Measurements from ENCODE around the gene ZMAT2. TPM values are rescaled to one million over a fixed set of nuclear protein-coding genes. Genes with fewer than 3 reads are reported as not detected.

ZMAT2 gene
- total RNA-seq (2021; fragmentation: NEBNext Ultra II Directional; extraction: Animal tissue kit (Norgen Biotek cat#: 25700)) (56.8 and 58.8 TPM in 2 replicates), polyA plus RNA-seq (2011; rRNA removed) (38.9 and 65.9 TPM in 2 replicates), polyA minus RNA-seq (2011; rRNA and poly(A)+ RNA removed) (18.6 and 20.9 TPM in 2 replicates)
- 55.3 TPM for polyA plus RNA-seq (2011; cell fraction: cytosol; rRNA removed)
- 12.2 TPM for polyA plus RNA-seq (2011; cell fraction: nucleus; rRNA removed)
- polyA plus RNA-seq (2012, experiment 1 of 2) = 80.2 to 125 TPM (median 84.3 TPM) in 4 replicates
- polyA plus RNA-seq (2012, experiment 2 of 2) = 16.9 TPM
- 56.5 TPM for polyA plus RNA-seq (2013, experiment 1 of 2)
- 57.5 TPM for polyA plus RNA-seq (2013, experiment 2 of 2)
- 13.9 TPM for polyA minus RNA-seq (2011; cell fraction: cytosol; rRNA and poly(A)+ RNA removed)
- 16.1 TPM for polyA minus RNA-seq (2011; cell fraction: nucleus; rRNA and poly(A)+ RNA removed)
- long read RNA-seq, experiment 1, partial matches to known transcripts = 55 of 60 reads
- long read RNA-seq, experiment 1, other reads (novel, unspliced or antisense) = 2 of 60 reads
- long read RNA-seq, experiment 2, transcript ZMAT2-201 (6 exons, 1,647 nt) = major isoform, 104 of 114 reads
- long read RNA-seq, experiment 2, partial matches to known transcripts = 9 of 114 reads
- long read RNA-seq, experiment 2, other reads (novel, unspliced or antisense) = 1 of 114 reads

DNA sequence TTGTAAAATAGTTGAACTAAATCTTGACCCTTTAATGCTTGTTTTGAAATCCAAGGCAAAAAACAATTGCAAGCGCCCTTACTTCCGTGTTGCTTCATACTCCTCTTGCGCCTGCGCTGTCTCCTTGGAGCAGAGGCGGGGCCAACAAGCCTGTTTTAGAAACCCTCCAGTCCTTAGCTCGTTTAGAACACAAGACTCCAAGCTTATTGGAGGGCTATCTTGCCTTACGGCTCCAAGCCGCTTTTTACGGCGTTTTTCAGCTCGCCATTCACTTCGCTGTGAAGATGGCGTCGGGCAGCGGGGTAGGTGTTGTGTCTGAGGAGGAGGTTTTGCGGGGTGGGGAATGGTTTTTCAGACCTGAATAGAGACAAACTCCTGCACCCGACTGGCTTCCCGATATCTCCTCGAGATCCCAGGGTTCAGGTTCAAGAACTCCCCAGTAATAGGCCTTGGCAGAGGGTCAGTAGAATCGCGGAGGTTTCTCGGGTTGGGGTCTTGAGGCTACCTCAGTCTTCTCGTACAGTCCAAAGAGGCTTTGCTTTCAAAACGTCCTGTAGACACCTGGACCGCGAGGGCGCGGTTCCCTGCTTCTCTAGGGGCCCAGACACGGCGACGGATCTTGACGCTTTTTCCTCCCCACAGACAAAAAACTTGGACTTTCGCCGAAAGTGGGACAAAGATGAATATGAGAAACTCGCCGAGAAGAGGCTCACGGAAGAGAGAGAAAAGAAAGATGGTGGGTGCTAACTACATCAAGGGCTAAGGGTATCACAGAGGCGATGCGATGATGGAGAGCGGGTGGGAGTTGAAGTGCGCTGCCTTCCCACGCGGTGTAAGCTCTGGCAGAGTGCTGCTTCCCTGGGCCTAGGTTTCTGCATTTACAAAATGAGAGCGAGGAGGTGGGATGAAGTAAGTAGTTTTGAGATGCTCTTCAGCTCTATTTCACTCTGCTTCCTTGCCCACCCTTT is at the start of gene ZMAT2:
TSS of gene ZMAT2 (plus strand) at position 271 of the 968 bp plus-strand sequence. CDS start at position 285, 14 bp downstream.
- Histone ChIP-seq H4K5ac (ENCODE audit: insufficient read length, low read depth, low read length) (no peak within 1 kb of the TSS), H3K79me1 (ENCODE audit: low read depth, low read length) (peaks cover 2% of the 10 kb centered on the region; the same call in 1 of the 2 replicates), H3K9me3 (ENCODE audit: insufficient read depth in 2 of 2, low read depth in 1 of 2, low read length in 1 of 2) (no peaks in the 10 kb centered on the region), H3K27ac (ENCODE audit: low read depth, low read length) (peak within 1 kb of the TSS; percentile 65), H3K4me2 (ENCODE audit: insufficient read depth in 1 of 2, low read depth in 2 of 2, low read length in 2 of 2) (peak within 1 kb of the TSS; percentile 89 to 93), H2BK5ac (ENCODE audit: low read depth, low read length) (no peak within 1 kb of the TSS; the same call in 1 of the 2 replicates), H3K56ac (replicated peaks; ENCODE audit: insufficient read length, low read depth, low read length) (no peak within 1 kb of the TSS), H2AK5ac (ENCODE audit: low read depth, low read length) (no peak within 1 kb of the TSS), H3K23ac (ENCODE audit: insufficient read length) (no peak within 1 kb of the TSS), H3K79me2 (ENCODE audit: control insufficient read depth in 1 of 2, insufficient read depth in 2 of 2, low read length in 2 of 2) (peaks cover 0 to 17% of the 10 kb centered on the region in 2 experiments; a peak in 2 of 4 replicates), H3K4ac (replicated peaks; ENCODE audit: insufficient read length, low read depth, low read length) (no peak within 1 kb of the TSS), H2BK20ac (ENCODE audit: low read length) (no peak within 1 kb of the TSS), H3K14ac (ENCODE audit: insufficient read length) (no peak within 1 kb of the TSS), H2AFZ (ENCODE audit: low read length) (peak within 1 kb of the TSS; percentile 95; the same call in 1 of the 2 replicates), H2BK120ac (replicated peaks; ENCODE audit: low read depth, low read length) (no peak within 1 kb of the TSS), H3K9ac (replicated peaks in 1 of 4; ENCODE audit: extremely low read depth in 1 of 4, low read depth in 3 of 4, low read length in 3 of 4) (peak within 1 kb of the TSS; percentile 96 to 98 (median 97)), H2BK12ac (ENCODE audit: low read depth, low read length) (no peak within 1 kb of the TSS; the same call in 1 of the 2 replicates), H3K4me1 (replicated peaks in 1 of 4; ENCODE audit: control insufficient read depth in 3 of 4, insufficient read depth in 4 of 4, low read length in 3 of 4) (0 out of 7 replicates have a peak, but pooled peaks cover 0 to 4% (median 0%) of the 10 kb centered on the region in 4 experiments), H3K4me3 (ENCODE audit: extremely low read depth in 1 of 4, insufficient read depth in 2 of 4, low read depth in 3 of 4, low read length in 4 of 4) (peak within 1 kb of the TSS; percentile 92 to 98 (median 97)), H4K91ac (replicated peaks; ENCODE audit: insufficient read length, low read length) (no peak within 1 kb of the TSS), H4K8ac (ENCODE audit: extremely low read depth, insufficient read depth, low read length) (peak within 1 kb of the TSS; percentile 94; the same call in 1 of the 2 replicates), H3K18ac (ENCODE audit: extremely low read depth, low read length) (no peak within 1 kb of the TSS), H3K27me3 (replicated peaks in 1 of 4; ENCODE audit: control insufficient read depth in 3 of 4, extremely low read depth in 1 of 4, insufficient read depth in 3 of 4, low read length in 3 of 4) (no peaks in the 10 kb centered on the region), H2BK15ac (ENCODE audit: low read length) (no peak within 1 kb of the TSS), H4K20me1 (replicated peaks in 1 of 2; ENCODE audit: control insufficient read depth in 1 of 2, insufficient read depth in 2 of 2, low read length in 2 of 2) (no peaks in the 10 kb centered on the region), H3K36me3 (ENCODE audit: control insufficient read depth in 2 of 4, insufficient read depth in 4 of 4, low read length in 3 of 4) (peaks cover 33 to 80% (median 62%) of the 10 kb centered on the region in 4 experiments), H3K23me2 (ENCODE audit: low read depth, low read length) (peaks cover 5% of the 10 kb centered on the region; the same call in 1 of the 2 replicates)
- FAIRE-seq (peak; percentile 99), DNase-seq (ENCODE audit: low read depth in 1 of 2, low spot score in 2 of 2) (peak; percentile 86 to 87)
- CTCF ChIA-PET (ENCODE audit: partially characterized antibody) = no interaction called here
- POLR2A ChIA-PET (ENCODE audit: partially characterized antibody) = interaction anchor here (0.8 to 2.0 kb wide), 13 partner anchors 9 to 61 kb away, joined by 3 to 16 read pairs (median 3); partner anchors contain the start of genes HARS1, HARS2, IK and NDUFA2
- WGBS, 2 experiments (ENCODE audit: extremely low coverage in 1 of 2, insufficient coverage in 1 of 2, insufficient read length in 1 of 2, insufficient replicate concordance in 2 of 2, low coverage in 1 of 2, low lambda C conversion rate in 2 of 2, missing lambda C conversion rate in 1 of 2) = 6% methylated on average over 42 of the region's 44 CpGs; no CpG with 5 or more reads in 1 of the 2 experiments
- TF ChIP-seq BACH1 (IDR thresholded peaks at IDR 0.05; ENCODE audit: low read length) (no peak), CEBPB (IDR thresholded peaks at IDR 0.05; ENCODE audit: low read depth, low read length) (peak; percentile 88), SIN3A (conservative IDR thresholded peaks at IDR 0.05 in 1 of 2, IDR thresholded peaks at IDR 0.05 in 1 of 2; ENCODE audit: low read depth in 1 of 2, low read length in 2 of 2) (peak in 1 of 2 experiments; percentile 86; a peak in 1 of 4 replicates), TAF1 (IDR thresholded peaks at IDR 0.05; ENCODE audit: low read depth, low read length) (peak; percentile 99), SIX5 (IDR thresholded peaks at IDR 0.05; ENCODE audit: low read depth, low read length) (0 out of 2 replicates have a peak, but pooled peaks have one; percentile 21), FOSL1 (IDR thresholded peaks at IDR 0.05; ENCODE audit: insufficient read depth, low read depth, low read length) (no peak), JUND (IDR thresholded peaks at IDR 0.05; ENCODE audit: low read length) (no peak), CHD2 (IDR thresholded peaks at IDR 0.05; ENCODE audit: low read length) (no peak)
